Trophoblast cell (in vitro differentiated cells and primary cell): ENCODE data around the gene FRAS1.

Experiments
- DNase-seq, 2 donors: peaks; one replicate each; pipeline ENCODE4 v3.0.0-alpha.2; 2016
- H2AFZ ChIP-seq: 2 replicates; pipeline ENCODE4 v1.6.1; 2013; ENCODE audit warnings: low read length, moderate library complexity, mild to moderate bottlenecking; ENCODE audit not compliant: insufficient read depth, poor library complexity
- H2AK5ac ChIP-seq: 2 replicates; pipeline ENCODE4 v1.6.1; 2013; ENCODE audit warnings: mild to moderate bottlenecking, low read length
- H2BK120ac ChIP-seq: 2 replicates; pipeline ENCODE4 v1.6.1; 2013; ENCODE audit warnings: low read length, mild to moderate bottlenecking, moderate library complexity; ENCODE audit not compliant: insufficient read depth, poor library complexity
- H2BK12ac ChIP-seq: 2 replicates; pipeline ENCODE4 v1.6.1; 2013; ENCODE audit warnings: mild to moderate bottlenecking, low read length, moderate library complexity
- H2BK5ac ChIP-seq: 2 replicates; pipeline ENCODE4 v1.6.1; 2013; ENCODE audit warnings: low read length, low read depth, moderate library complexity, mild to moderate bottlenecking; ENCODE audit not compliant: poor library complexity
- H3K14ac ChIP-seq: 2 replicates; pipeline ENCODE4 v1.6.1; 2013; ENCODE audit warnings: mild to moderate bottlenecking, low read length
- H3K18ac ChIP-seq: 2 replicates; pipeline ENCODE4 v1.6.1; 2013; ENCODE audit warnings: mild to moderate bottlenecking, low read length
- H3K23ac ChIP-seq: 2 replicates; pipeline ENCODE4 v1.6.1; 2013; ENCODE audit warnings: low read length
- H3K27ac ChIP-seq: 2 replicates; pipeline ENCODE4 v1.5.1; 2013; ENCODE audit warnings: low read depth, mild to moderate bottlenecking, inconsistent platforms, low read length, moderate library complexity
- H3K27me3 ChIP-seq: 2 replicates; pipeline ENCODE4 v1.6.1; 2013; ENCODE audit warnings: inconsistent platforms, mild to moderate bottlenecking, low read length, moderate library complexity; ENCODE audit not compliant: insufficient read depth
- H3K36me3 ChIP-seq, 2 experiments: 1 replicate in 1 of 2; 2 replicates in 1 of 2; pipeline ENCODE4 v1.6.1; 2013; ENCODE audit warnings: low read length in 2 of 2, mild to moderate bottlenecking in 2 of 2, moderate library complexity in 1 of 2; ENCODE audit not compliant: insufficient read depth in 2 of 2, control insufficient read depth in 1 of 2
- H3K4ac ChIP-seq: 2 replicates; pipeline ENCODE4 v1.6.1; 2013; ENCODE audit warnings: low read depth, mild to moderate bottlenecking, low read length, moderate library complexity
- H3K4me1 ChIP-seq, 2 experiments: 1 replicate in 1 of 2; 2 replicates in 1 of 2; pipeline ENCODE4 v1.6.1; 2013; ENCODE audit warnings: low read length in 2 of 2, mild to moderate bottlenecking in 2 of 2, moderate library complexity in 1 of 2; ENCODE audit not compliant: insufficient read depth in 2 of 2, control insufficient read depth in 1 of 2
- H3K4me2 ChIP-seq: 2 replicates; pipeline ENCODE4 v1.6.1; 2013; ENCODE audit warnings: inconsistent platforms, mild to moderate bottlenecking, low read length, moderate library complexity
- H3K4me3 ChIP-seq: 2 replicates; pipeline ENCODE4 v1.5.1; 2013; ENCODE audit warnings: mild to moderate bottlenecking, low read depth, low read length, inconsistent platforms
- H3K79me1 ChIP-seq: one replicate; pipeline ENCODE4 v1.6.1; 2013; ENCODE audit warnings: low read length
- H3K79me2 ChIP-seq: 2 replicates; pipeline ENCODE4 v1.6.1; 2013; ENCODE audit warnings: low read length, mild to moderate bottlenecking; ENCODE audit not compliant: control insufficient read depth, insufficient read depth, poor library complexity
- H3K9ac ChIP-seq: 2 replicates; pipeline ENCODE4 v1.6.1; 2013; ENCODE audit warnings: mild to moderate bottlenecking, low read length
- H3K9me3 ChIP-seq: 2 replicates; pipeline ENCODE4 v1.6.1; 2013; ENCODE audit warnings: low read depth, mild to moderate bottlenecking, control low read depth, inconsistent platforms, low read length; ENCODE audit not compliant: insufficient read depth
- H4K12ac ChIP-seq: 2 replicates; pipeline ENCODE4 v1.6.1; 2013; ENCODE audit warnings: low read depth, mild to moderate bottlenecking, low read length, moderate library complexity
- H4K8ac ChIP-seq: 2 replicates; pipeline ENCODE4 v1.6.1; 2013; ENCODE audit warnings: low read depth, mild to moderate bottlenecking, low read length, moderate library complexity
- H4K91ac ChIP-seq: one replicate; pipeline ENCODE4 v1.6.1; 2013; ENCODE audit warnings: low read depth, mild to moderate bottlenecking, low read length, moderate library complexity
- WGBS: extraction: QIAGEN DNeasy Blood & Tissue Kit; methylation state at CpG from one replicate; pipeline ENCODE4 v1.1.7; 2013; ENCODE audit warnings: missing lambda C conversion rate; ENCODE audit not compliant: insufficient read length, insufficient coverage; ENCODE audit errors: extremely low coverage; 5-methylcytosine and 5-hydroxymethylcytosine counted together

Gene FRAS1

DNA sequence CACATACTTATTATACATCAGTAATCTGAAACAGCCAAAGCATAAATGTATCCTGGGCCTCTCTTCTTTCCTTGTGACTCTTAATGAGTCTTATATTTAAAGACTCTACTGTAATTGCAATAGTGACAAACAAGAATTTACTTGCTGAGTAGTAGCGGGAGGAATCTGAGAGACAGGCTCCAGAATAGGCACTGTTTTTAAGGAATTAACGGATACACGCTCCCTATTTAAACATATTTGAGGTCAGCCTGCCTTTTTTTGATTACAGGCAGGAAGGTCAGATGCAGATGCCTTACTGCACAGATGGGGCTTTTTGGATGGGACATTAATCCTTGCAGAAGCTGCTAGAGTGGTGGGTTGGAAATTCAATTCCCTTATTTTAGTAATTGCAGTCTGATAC, 298.2 kb downstream of the FRAS1 start:
- Histone ChIP-seq H3K23ac (no peak overlapping the region), H3K79me1 (no peaks in the 10 kb centered on the region), H3K9me3 (no peaks in the 10 kb centered on the region), H3K4ac (no peak overlapping the region), H4K8ac (no peak overlapping the region), H2BK120ac (no peak overlapping the region), H3K4me2 (no peak overlapping the region), H2BK5ac (no peak overlapping the region), H4K12ac (no peak overlapping the region), H3K14ac (no peak overlapping the region), H3K4me1 (no peaks in the 10 kb centered on the region), H2AK5ac (no peak overlapping the region), H3K27ac (no peak overlapping the region), H3K36me3 (peaks cover 0 to 5% of the 10 kb centered on the region in 2 experiments), H4K91ac (no peak overlapping the region), H2BK12ac (no peak overlapping the region), H3K27me3 (no peaks in the 10 kb centered on the region), H2AFZ (no peak overlapping the region), H3K4me3 (no peak overlapping the region), H3K18ac (no peak overlapping the region), H3K79me2 (no peaks in the 10 kb centered on the region), H3K9ac (no peak overlapping the region)
- DNase-seq, result no peak
- no CpG with 5 or more reads among the region's 3 CpGs for WGBS

DNA sequence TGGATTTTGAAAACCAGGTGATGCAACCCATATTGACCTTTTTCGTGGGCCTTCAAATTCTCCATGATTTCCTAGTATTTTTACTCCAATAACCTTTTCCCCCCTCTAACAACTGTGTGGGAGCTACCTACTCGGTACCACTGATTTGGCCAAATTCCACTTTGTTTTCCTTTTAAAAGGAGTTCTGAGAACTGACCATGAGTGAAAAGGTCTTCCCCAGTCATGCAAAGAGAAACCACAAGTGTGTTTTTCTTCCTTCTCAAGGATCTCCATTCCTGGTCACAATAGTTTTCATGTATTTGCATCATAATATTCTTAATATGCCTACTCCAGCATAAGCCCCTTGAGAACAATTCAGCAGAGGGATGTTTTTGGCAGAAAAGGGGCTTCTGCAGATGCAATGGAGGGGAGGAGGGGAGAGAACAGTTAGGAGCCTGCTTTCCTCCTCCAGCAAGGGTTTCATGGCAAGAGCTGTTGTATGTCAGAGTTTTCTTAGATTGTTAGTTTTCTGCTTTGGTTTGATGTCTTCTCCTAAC, 299.2 kb downstream of the FRAS1 start:
- DNase-seq, result no peak
- Histone ChIP-seq H4K8ac (no peak overlapping the region), H3K79me2 (no peaks in the 10 kb centered on the region), H3K27me3 (no peaks in the 10 kb centered on the region), H3K4ac (no peak overlapping the region), H2BK120ac (no peak overlapping the region), H4K12ac (no peak overlapping the region), H2AFZ (no peak overlapping the region), H3K4me1 (no peaks in the 10 kb centered on the region), H3K4me3 (no peak overlapping the region), H3K4me2 (no peak overlapping the region), H3K9me3 (no peaks in the 10 kb centered on the region), H3K79me1 (no peaks in the 10 kb centered on the region), H3K14ac (no peak overlapping the region), H3K9ac (no peak overlapping the region), H3K18ac (no peak overlapping the region), H3K23ac (no peak overlapping the region), H2AK5ac (no peak overlapping the region), H2BK12ac (no peak overlapping the region), H4K91ac (no peak overlapping the region), H3K36me3 (peaks cover 0 to 5% of the 10 kb centered on the region in 2 experiments), H3K27ac (no peak overlapping the region), H2BK5ac (no peak overlapping the region)
- no CpG with 5 or more reads among the region's 2 CpGs for WGBS

- H3K18ac ChIP-seq, result no peak overlapping the region
- no peak overlapping the region for H2BK120ac ChIP-seq
- no peak overlapping the region for H4K8ac ChIP-seq
- peaks cover 0 to 5% of the 10 kb centered on the region in 2 experiments for H3K36me3 ChIP-seq
- H3K4ac ChIP-seq, result no peak overlapping the region
- H3K4me3 ChIP-seq, result no peak overlapping the region
- no peak overlapping the region for H4K91ac ChIP-seq
- H2AK5ac ChIP-seq, result no peak overlapping the region
- H3K27ac ChIP-seq, result no peak overlapping the region
- no peak overlapping the region for H3K14ac ChIP-seq
- H3K27me3 ChIP-seq, result no peaks in the 10 kb centered on the region
- WGBS, result no CpG with 5 or more reads among the region's 1 CpG
- H3K9me3 ChIP-seq, result no peaks in the 10 kb centered on the region
- no peak overlapping the region for H4K12ac ChIP-seq
- H3K79me2 ChIP-seq, result no peaks in the 10 kb centered on the region
- no peak for DNase-seq
- no peak overlapping the region for H3K4me2 ChIP-seq
- H3K9ac ChIP-seq, result no peak overlapping the region
- no peak overlapping the region for H2AFZ ChIP-seq
- no peak overlapping the region for H2BK5ac ChIP-seq
- H3K4me1 ChIP-seq, result no peaks in the 10 kb centered on the region
- H3K79me1 ChIP-seq, result no peaks in the 10 kb centered on the region
- no peak overlapping the region for H2BK12ac ChIP-seq
- no peak overlapping the region for H3K23ac ChIP-seq
These were observed 300.0 kb downstream of the FRAS1 start for GRCh38 chr4:78357122-78357521.

DNA sequence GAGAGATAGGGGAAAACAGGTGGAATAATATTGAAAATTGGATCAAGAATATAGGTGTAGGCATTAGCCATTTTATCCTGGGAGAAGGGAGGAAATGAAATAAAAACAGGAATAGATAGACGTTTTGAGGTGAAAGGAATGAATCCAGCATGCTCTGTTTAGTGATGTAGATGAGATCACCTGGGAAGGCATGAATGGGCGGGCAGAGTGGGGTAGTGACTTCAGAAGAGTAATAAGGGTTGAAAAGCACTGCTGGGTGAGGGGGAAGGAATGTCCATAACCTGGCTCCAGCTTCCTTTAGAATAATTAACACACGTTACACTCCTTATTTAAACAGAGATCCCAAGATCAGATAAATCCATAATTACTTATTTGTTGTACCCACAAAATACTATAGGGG, 303.3 kb downstream of the FRAS1 start:
- no peak overlapping the region for H3K9ac ChIP-seq
- no peaks in the 10 kb centered on the region for H3K9me3 ChIP-seq
- WGBS, result no CpG with 5 or more reads among the region's 3 CpGs
- no peak overlapping the region for H4K91ac ChIP-seq
- H3K27ac ChIP-seq, result no peak overlapping the region
- no peak overlapping the region for H2BK5ac ChIP-seq
- H3K4me2 ChIP-seq, result no peak overlapping the region
- no peak overlapping the region for H4K12ac ChIP-seq
- no peak overlapping the region for H3K18ac ChIP-seq
- H3K79me2 ChIP-seq, result no peaks in the 10 kb centered on the region
- no peak overlapping the region for H3K23ac ChIP-seq
- H2AK5ac ChIP-seq, result no peak overlapping the region
- DNase-seq, result no peak
- no peak overlapping the region for H3K4ac ChIP-seq
- no peaks in the 10 kb centered on the region for H3K79me1 ChIP-seq
- peaks cover 9 to 11% of the 10 kb centered on the region in 2 experiments for H3K36me3 ChIP-seq
- no peak overlapping the region for H2AFZ ChIP-seq
- no peak overlapping the region for H2BK120ac ChIP-seq
- no peak overlapping the region for H3K4me3 ChIP-seq
- H2BK12ac ChIP-seq, result no peak overlapping the region
- H3K27me3 ChIP-seq, result no peaks in the 10 kb centered on the region
- no peak overlapping the region for H4K8ac ChIP-seq
- H3K14ac ChIP-seq, result no peak overlapping the region
- H3K4me1 ChIP-seq, result peaks cover 0 to 2% of the 10 kb centered on the region in 2 experiments
